MCF 10A (cell line): ENCODE results near the gene UMPS. TPM values are rescaled to one million over a fixed set of nuclear protein-coding genes. Genes with fewer than 3 reads are reported as not detected.

Source experiments
- BruUV-seq: library from RNA; stranded (reverse); fragments of 400-500 nt; replicated peaks from 2 replicates; lab custom pipeline; 2021; lab: Mats Ljungman, UMichigan
- CTCF ChIA-PET: fragments of 300-600 bp; sonication (Branson Sonifier 250); formaldehyde crosslinking; extraction: SDS; loops from one replicate; lab custom pipeline; 2021; ENCODE audit warnings: antibody characterized with exemption, inconsistent platforms; lab: Yijun Ruan, JAX
- POLR2A ChIA-PET: fragments of 300-600, 350-650 bp; sonication (Branson Sonifier 250); formaldehyde crosslinking; extraction: SDS; loops from one replicate; lab custom pipeline; 2020; ENCODE audit warnings: antibody characterized with exemption, inconsistent platforms; lab: Yijun Ruan, JAX
- DNase-seq: peaks from one replicate; pipeline ENCODE4 v3.0.0-alpha.2; 2018; ENCODE audit not compliant: unreplicated experiment
- H3K27ac Mint-ChIP-seq: one replicate; pipeline ENCODE4 v1.8.0; 2022; ENCODE audit warnings: mild to moderate bottlenecking, low read depth, mixed read lengths; ENCODE audit not compliant: unreplicated experiment
- H3K27me3 Mint-ChIP-seq: one replicate; pipeline ENCODE4 v1.8.0; 2022; ENCODE audit warnings: mixed read lengths; ENCODE audit not compliant: insufficient read depth, unreplicated experiment
- H3K36me3 Mint-ChIP-seq: one replicate; pipeline ENCODE4 v1.8.0; 2022; ENCODE audit warnings: mild to moderate bottlenecking, moderate library complexity, mixed read lengths; ENCODE audit not compliant: insufficient read depth, unreplicated experiment
- H3K4me1 Mint-ChIP-seq: one replicate; pipeline ENCODE4 v1.8.0; 2022; ENCODE audit warnings: mixed read lengths; ENCODE audit not compliant: insufficient read depth, unreplicated experiment
- H3K4me3 Mint-ChIP-seq: one replicate; pipeline ENCODE4 v1.8.0; 2022; ENCODE audit warnings: mild to moderate bottlenecking, moderate library complexity, mixed read lengths; ENCODE audit not compliant: unreplicated experiment
- H3K9me3 Mint-ChIP-seq: one replicate; pipeline ENCODE4 v1.8.0; 2022; ENCODE audit warnings: mixed read lengths; ENCODE audit not compliant: unreplicated experiment
- intact Hi-C: fragments of 100-400 bp; cut with micrococcal nuclease; formaldehyde crosslinking; loops from 2 replicates; pipeline ENCODE4 v1.14.1; 2022
- total RNA-seq: library from RNA; stranded (reverse); gene quantifications from 2 replicates; pipeline ENCODE4 v1.2.3, GENCODE V29; 2022
- TF ChIP-seq, protein P1 (sequence below): fragments of 200-600 bp; IDR thresholded peaks from one replicate; pipeline ENCODE4 v1.8.0; 2022; ENCODE audit warnings: antibody characterized with exemption, mild to moderate bottlenecking; ENCODE audit not compliant: unreplicated experiment

The UMPS gene
- total RNA-seq, 1 experiment from 2014 or later = 49.3 TPM

GRCh38 chr3:124783696-124784095 is 53.4 kb downstream of the UMPS start:
- ChIA-PET POLR2A (interaction anchor here (0.7 to 1.3 kb wide), 2 partner anchors 38 to 104 kb away, joined by 3 to 5 read pairs; partner anchors contain the start of gene ITGB5), CTCF (interaction anchor here (0.8 to 7.2 kb wide), 4 partner anchors 12 to 121 kb away, joined by 3 to 259 read pairs (median 32); partner anchors contain the start of gene ITGB5)
- DNase-seq = no peak
- TF ChIP-seq, protein P1, sequence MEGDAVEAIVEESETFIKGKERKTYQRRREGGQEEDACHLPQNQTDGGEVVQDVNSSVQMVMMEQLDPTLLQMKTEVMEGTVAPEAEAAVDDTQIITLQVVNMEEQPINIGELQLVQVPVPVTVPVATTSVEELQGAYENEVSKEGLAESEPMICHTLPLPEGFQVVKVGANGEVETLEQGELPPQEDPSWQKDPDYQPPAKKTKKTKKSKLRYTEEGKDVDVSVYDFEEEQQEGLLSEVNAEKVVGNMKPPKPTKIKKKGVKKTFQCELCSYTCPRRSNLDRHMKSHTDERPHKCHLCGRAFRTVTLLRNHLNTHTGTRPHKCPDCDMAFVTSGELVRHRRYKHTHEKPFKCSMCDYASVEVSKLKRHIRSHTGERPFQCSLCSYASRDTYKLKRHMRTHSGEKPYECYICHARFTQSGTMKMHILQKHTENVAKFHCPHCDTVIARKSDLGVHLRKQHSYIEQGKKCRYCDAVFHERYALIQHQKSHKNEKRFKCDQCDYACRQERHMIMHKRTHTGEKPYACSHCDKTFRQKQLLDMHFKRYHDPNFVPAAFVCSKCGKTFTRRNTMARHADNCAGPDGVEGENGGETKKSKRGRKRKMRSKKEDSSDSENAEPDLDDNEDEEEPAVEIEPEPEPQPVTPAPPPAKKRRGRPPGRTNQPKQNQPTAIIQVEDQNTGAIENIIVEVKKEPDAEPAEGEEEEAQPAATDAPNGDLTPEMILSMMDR = no peak
- Mint-ChIP-seq H3K27ac (no peak overlapping the region), H3K27me3 (no peaks in the 10 kb centered on the region), H3K9me3 (no peaks in the 10 kb centered on the region), H3K4me1 (peaks cover 10% of the 10 kb centered on the region), H3K4me3 (no peak overlapping the region), H3K36me3 (no peaks in the 10 kb centered on the region)
- BruUV-seq = no TSS peak
- intact Hi-C loops = no loop called here

DNA sequence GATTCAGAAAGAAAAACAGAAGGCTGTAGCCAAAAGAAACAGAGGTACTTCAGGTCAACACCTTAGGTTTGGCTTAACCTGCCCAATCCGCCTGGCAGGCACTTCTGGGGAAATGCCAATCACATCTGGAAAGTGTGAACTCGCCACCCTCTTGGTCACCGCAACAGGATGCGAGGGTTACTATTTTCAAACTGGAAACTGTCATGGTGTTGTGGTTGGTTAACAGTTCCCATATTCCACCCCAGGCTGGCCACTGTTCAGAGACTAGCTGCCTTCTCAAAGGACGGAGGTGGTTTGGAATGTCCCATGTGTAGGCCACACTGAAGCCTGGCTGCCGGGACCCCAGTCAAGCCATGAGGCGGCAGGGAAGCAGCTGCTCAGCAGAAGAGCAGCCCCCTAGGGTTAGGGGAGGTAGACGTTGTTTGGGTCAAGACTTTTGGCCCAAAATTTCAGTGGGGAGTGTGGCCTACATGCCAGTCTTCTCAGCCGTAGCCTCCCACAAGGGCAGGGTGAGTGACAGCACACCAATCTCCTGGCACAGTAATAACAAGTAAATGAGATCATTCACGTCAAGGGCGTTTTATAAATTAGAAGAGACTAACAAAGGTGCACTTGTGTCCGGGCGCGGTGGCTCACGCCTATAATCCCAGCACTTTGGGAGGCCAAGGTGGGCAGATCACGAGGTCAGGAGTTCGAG is 54.6 kb downstream of the UMPS start:
- POLR2A ChIA-PET = interaction anchor here (1.3 kb wide), 1 partner anchor 102 kb away, joined by 5 read pairs; the partner anchor contains the start of gene ITGB5
- DNase-seq = no peak
- intact Hi-C loops = no loop called here
- no TSS peak for BruUV-seq
- Mint-ChIP-seq H3K4me1 (peaks cover 10% of the 10 kb centered on the region), H3K9me3 (no peaks in the 10 kb centered on the region), H3K36me3 (no peaks in the 10 kb centered on the region), H3K27me3 (no peaks in the 10 kb centered on the region), H3K27ac (no peak overlapping the region), H3K4me3 (no peak overlapping the region)
- TF ChIP-seq, protein P1 = no peak
- CTCF ChIA-PET = interaction anchor here (0.6 to 7.2 kb wide), 10 partner anchors 13 to 226 kb away, joined by 3 to 259 read pairs (median 6); partner anchors contain the start of gene ITGB5

DNA sequence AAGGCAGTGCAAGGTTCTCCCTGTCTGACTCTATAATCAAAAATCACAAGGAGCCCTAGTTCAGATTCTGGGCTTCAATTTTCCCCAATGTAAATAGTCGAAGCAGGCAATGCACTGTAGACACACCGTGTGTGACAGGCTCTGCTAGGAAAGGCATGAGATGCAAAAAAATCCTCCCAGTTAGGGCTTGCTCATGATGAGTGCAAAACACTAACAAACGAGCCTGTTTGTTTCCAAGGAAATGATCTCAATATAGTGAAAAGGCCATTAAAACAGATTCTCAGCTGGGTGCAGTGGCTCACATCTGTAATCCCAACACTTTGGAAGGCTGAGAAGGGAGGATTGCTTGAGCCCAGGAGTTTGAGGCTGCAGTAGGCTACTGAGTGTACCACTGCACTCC is 55.7 kb downstream of the UMPS start:
- H3K9me3 Mint-ChIP-seq = no peaks in the 10 kb centered on the region
- H3K4me1 Mint-ChIP-seq = peaks cover 10% of the 10 kb centered on the region
- TF ChIP-seq, protein P1 = no peak
- no TSS peak for BruUV-seq
- H3K4me3 Mint-ChIP-seq = no peak overlapping the region
- H3K27ac Mint-ChIP-seq = no peak overlapping the region
- ChIA-PET POLR2A (interaction anchor here (0.5 to 2.7 kb wide), 11 partner anchors 8 to 572 kb away, joined by 3 to 19 read pairs (median 8); partner anchors contain the start of gene ITGB5), CTCF (interaction anchor here (0.5 to 7.2 kb wide), 37 partner anchors 8 to 1114 kb away, joined by 3 to 259 read pairs (median 5); partner anchors contain the start of genes ITGB5 and MUC13)
- H3K36me3 Mint-ChIP-seq = no peaks in the 10 kb centered on the region
- DNase-seq = no peak
- no peaks in the 10 kb centered on the region for H3K27me3 Mint-ChIP-seq
- intact Hi-C loops = loop anchor here (1.0 kb wide), 1 partner anchor 115 kb away; no protein-coding TSS in a partner anchor
